NCI-H187 treated with DMSO at 0.1 percent for 48 hours (cell line): Measurements from ENCODE around the gene PYHIN1.
"Not testable (repeated sequence)": the region's sequence is repeated elsewhere in the genome, so short reads cannot be mapped to it uniquely, and the experiment has no call there.

ENCODE experiments used
- DNase-seq: peaks from one replicate; lab custom pipeline; 2025; lab: John Stamatoyannopoulos, UW

The PYHIN1 gene

GRCh38 chr1:158983235-158983634 is 51.9 kb downstream of the PYHIN1 start:
- no peak for DNase-seq

- DNase-seq = no peak
Measured at GRCh38 chr1:158984386-158984785, 53.0 kb downstream of the PYHIN1 start.

DNA sequence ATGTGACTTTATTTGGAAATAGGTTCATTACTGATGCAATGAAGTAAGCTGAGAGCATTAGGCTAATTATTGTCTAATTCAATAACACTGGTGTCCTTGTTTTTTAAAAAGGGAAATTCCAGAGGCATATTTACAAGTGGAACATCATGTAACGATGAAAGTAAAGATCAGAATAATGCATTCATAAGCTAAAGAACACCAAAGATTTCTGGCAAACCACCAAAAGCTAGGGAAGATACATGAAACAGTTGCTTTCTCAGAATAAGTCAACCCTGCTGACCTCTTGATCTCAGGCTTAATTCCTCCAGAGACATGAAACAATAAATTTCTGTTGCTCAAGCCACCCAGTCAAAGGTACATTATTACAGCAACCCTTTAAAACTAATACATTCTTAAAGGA is 58.1 kb downstream of the PYHIN1 start:
- no peak for DNase-seq

DNA sequence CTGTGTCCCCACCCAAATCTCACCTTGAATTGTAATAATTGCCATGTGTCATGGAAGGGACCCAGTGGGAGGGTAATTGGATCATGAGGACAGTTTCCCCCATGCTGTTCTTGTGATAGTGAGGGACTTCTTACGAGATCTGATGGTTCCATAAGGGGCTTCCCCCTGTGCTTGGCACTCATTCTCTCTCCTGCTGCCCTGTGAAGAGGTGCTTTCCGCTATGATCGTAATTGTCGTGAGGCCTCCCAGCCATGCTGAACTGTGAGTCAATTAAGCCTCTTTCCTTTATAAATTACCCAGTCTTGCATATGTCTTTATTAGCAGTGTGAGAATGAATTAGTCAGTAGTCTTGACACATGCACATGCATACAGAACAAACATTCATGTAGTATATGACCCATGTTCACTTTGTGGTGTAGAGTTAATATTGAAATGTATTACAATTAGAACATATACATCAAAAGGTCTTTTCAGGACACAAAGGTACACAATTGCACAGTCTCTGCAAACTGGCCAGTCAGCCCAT is 61.5 kb downstream of the PYHIN1 start:
- DNase-seq = no peak

DNA sequence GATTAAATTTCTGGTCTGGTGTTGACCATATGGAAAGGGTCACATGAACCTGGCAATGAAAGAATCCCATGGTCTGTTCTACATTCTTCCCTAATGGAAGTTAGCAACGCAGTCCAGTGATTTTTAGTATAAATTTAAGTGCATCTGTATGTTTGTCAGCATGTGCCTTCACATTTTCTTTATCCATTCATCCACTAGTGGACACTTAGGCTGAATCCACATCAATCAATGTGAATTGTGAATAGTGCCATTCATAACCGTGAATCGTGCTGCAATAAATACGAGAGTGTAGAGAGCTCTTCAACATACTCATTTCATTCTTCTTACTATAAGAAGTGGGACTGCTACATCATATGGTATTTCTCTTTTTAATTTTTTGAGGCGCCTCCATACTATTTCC is 65.6 kb downstream of the PYHIN1 start:
- DNase-seq = no peak

- DNase-seq = no peak
Measured at GRCh38 chr1:158998037-158998780, 66.9 kb downstream of the PYHIN1 start.

DNA sequence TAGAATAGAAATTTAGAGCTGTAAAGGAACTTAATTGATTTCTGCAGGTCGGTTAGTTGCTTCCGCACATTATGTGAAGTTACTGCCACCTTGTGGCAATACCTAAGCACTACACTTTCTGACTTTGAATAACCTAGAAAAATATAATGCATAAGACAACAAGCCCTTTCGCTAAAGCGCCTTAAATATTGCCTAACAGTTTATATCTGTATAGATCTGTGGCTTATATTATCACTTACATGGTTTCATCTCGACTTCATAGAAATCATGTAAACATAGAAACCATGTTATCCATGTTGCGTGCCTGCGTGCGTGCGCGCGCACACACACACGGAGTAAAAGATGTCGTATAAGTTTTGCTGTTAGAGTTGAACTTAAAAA is 67.4 kb downstream of the PYHIN1 start:
- DNase-seq = no peak

DNA sequence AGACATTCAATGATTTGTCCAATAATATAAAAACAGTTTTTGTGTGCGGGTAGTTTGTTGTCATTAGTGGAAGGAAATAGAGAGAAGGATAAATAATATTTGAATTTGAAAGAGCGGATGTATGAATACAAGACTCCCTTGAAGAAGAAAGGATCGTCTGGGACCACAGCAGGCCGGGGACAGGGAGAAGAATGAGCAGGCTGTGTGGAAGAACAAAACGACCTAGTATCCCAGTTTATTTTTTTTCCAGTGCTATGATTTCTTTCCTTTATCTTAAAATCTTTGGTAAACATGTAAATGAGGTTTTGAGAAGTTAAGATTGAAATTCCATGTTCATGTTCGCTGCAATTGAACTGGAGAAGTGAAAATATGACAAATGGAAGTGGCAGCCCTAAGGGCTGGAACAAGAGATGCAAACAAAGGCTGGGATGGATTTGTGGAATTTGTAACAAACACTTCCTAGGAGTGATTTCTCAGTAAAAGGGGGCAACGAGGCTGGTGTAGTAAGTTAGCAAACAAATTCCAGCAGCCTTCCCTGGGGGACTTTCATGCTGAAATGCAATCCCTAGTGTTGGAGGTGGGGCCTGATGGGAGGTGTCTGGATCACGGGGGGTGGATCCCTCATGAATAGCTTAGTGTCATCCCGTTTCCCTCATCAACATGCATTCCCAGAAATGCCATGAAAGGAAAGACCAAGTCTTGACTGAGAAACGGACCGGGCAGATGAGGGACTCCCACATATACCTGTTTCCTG is 68.1 kb downstream of the PYHIN1 start:
- DNase-seq = no peak

GRCh38 chr1:159000070-159000409 is 68.7 kb downstream of the PYHIN1 start:
- DNase-seq = no peak

GRCh38 chr1:159000625-159001024 is 69.3 kb downstream of the PYHIN1 start:
- DNase-seq = no peak

GRCh38 chr1:159005161-159005560 is 73.8 kb downstream of the PYHIN1 start:
- no peak for DNase-seq

- DNase-seq = no peak
Measured at GRCh38 chr1:159005676-159006075, 74.3 kb downstream of the PYHIN1 start.

DNA sequence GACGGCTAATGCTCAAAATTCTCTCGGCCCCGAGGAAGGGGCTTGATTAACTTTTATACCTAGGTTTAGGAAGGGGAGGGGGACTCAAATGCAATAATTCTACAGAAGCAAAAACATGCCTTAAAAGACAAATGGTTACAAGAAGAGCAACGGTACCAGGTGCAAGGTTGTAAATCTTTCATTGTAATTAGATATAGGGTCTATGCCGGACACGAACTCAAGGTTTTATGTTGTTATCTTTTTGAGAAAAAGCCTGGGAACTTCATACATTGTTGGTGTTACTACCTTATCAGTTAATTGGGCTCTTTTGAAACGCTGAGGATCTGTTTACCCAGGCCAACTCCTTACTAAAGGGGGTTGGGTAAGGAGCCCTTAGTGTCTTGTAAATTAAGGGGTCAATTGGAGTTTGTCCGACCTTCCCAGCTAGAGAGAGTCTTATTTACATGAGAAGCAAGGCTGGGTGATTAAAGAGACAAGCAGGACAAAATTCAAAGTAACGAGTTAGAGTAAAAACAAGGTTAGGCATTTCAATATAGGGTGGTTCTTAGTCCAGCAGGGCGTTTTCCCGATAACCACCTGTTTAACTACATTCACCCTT is 75.0 kb downstream of the PYHIN1 start:
- not testable (repeated sequence) for DNase-seq

DNA sequence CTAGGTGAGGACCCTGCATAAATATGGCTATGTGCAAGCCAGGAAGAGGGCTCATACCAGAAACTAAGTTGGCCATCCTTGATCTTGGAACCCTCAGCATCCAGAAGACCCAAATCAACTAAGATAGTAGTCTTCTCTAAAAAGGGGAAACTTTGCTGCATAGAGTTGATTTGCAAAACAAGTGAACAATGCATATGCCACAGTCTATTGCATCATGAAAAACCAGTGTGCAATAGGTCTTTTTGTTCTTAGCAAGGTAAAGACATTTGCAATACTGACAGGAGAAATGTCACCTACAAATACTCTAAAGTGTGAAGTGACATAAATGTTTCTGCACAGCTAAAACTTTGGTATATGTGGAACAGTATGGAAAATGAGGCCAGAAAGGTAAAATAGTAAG is 76.4 kb downstream of the PYHIN1 start:
- no peak for DNase-seq

GRCh38 chr1:159008744-159009188 is 77.4 kb downstream of the PYHIN1 start:
- DNase-seq = no peak

GRCh38 chr1:159009287-159009686 is 77.9 kb downstream of the PYHIN1 start:
- DNase-seq = no peak

- no peak for DNase-seq
Measured at GRCh38 chr1:159009704-159010361, 78.5 kb downstream of the PYHIN1 start, which contains the start of gene IFI16. IFI16 (plus strand) TSS chr1:159009907; CDS start chr1:159014681, 4,774 bp downstream.

- DNase-seq = no peak
Measured at GRCh38 chr1:159010391-159010790, 79.0 kb downstream of the PYHIN1 start.

GRCh38 chr1:159011001-159011400 is 79.6 kb downstream of the PYHIN1 start:
- DNase-seq = not testable (repeated sequence)

DNA sequence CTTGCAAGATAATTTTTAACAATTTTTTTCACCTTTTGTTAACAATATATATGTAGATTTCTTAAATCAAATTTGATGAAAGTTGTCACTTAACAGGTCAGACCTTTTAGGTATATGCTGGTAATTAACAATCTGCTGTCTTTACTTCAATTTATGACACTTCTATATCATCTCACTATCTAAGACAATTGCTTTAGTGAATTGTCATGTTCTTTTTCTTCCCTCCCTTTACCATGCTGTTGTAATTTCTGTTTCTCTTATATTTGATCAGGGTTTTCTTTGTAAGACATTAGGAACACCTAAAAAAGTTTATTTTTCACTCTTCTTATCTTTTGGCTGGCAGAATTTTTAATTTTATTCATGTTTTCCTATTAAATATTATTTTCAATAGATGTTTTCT is 80.4 kb downstream of the PYHIN1 start:
- DNase-seq = no peak

DNA sequence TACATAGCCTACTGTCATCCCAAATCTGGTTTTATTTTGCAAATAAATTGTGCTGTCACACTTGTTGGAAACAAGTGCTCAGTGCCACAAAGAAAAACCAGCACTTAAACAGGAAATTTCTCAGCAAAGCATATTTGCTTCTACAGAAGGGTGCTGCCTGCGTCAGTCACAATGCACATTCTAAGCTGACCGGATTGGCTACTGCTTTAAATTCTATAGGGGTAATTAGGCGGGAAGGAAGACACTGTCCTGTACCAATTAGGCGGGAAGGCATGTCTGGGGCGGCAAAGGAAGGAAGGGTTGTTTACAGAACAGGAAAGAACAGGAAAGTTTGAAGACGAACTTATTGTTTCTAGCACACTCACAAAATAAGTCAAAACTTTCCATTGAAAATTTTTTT is 81.1 kb downstream of the PYHIN1 start:
- no peak for DNase-seq

DNA sequence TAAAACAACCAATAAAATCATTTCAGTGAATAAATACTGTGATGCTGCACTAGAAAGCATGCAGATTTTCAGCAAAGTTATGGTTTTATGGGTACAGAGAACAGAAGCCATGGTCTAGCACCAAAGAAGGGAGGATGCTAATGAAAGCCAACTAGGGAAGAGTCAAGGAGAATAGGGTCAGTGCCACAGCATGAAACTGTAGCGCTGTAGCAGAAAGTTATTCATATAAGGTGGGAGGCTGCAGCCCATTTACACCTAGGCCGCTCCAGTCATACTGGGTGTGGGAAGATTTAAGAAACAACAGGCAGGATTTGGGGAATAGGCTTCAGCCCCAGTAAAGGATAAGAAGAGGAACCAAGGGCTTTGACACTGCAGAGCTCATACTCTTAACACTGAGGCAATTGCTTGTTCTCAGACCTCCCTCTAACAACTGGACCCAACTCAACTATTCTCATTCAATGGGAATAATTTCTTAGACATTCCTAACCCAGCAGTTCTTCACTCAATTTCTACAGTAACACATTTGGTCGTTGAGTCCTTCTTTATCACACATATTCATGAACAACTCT is 82.7 kb downstream of the PYHIN1 start:
- no peak for DNase-seq
